GM23338 (cell line): Measurements from ENCODE around the gene LY86. TPM values are rescaled to one million over a fixed set of nuclear protein-coding genes. Genes with fewer than 3 reads are reported as not detected.

Experiments
- ATAC-seq: fragments of 200-7000 bp; cut with Tn5 transposase; 3 replicates; pipeline ENCODE4 v1.9.1; 2020
- DNase-seq: peaks from one replicate; pipeline ENCODE4 v3.0.0-alpha.2; 2015; ENCODE audit warnings: low spot score
- H2AFZ ChIP-seq: fragments of 200-600 bp; sonication (generic); 2 replicates; pipeline ENCODE4 v1.8.0; 2016; ENCODE audit warnings: antibody characterized with exemption, mild to moderate bottlenecking, moderate library complexity
- H3F3A ChIP-seq: fragments of 200-600 bp; sonication (generic); replicated peaks from 2 replicates; pipeline ENCODE4 v1.8.0; 2017; ENCODE audit warnings: antibody characterized with exemption, mixed run types, low read depth
- H3K27ac ChIP-seq: fragments of 200-600 bp; sonication (generic); 2 replicates; pipeline ENCODE4 v1.6.1; 2016; ENCODE audit warnings: low read depth
- H3K27me3 ChIP-seq: fragments of 200-600 bp; sonication (generic); 2 replicates; pipeline ENCODE4 v1.8.0; 2016; ENCODE audit warnings: mild to moderate bottlenecking, mixed run types, moderate library complexity; ENCODE audit not compliant: insufficient read depth
- H3K36me3 ChIP-seq: fragments of 200-600 bp; sonication (generic); 2 replicates; pipeline ENCODE4 v1.8.0; 2016; ENCODE audit warnings: mild to moderate bottlenecking; ENCODE audit not compliant: insufficient read depth
- H3K4me1 ChIP-seq: fragments of 200-600 bp; sonication (generic); 2 replicates; pipeline ENCODE4 v1.8.0; 2016; ENCODE audit warnings: mild to moderate bottlenecking, moderate library complexity; ENCODE audit not compliant: insufficient read depth
- H3K4me2 ChIP-seq: fragments of 200-600 bp; sonication (generic); 2 replicates; pipeline ENCODE4 v1.7.1; 2017; ENCODE audit warnings: mixed run types
- H3K4me3 ChIP-seq: fragments of 200-600 bp; sonication (generic); 2 replicates; pipeline ENCODE4 v1.6.1; 2016; ENCODE audit warnings: mixed run types
- H3K79me2 ChIP-seq: fragments of 200-600 bp; sonication (generic); replicated peaks from 2 replicates; pipeline ENCODE4 v1.8.0; 2017; ENCODE audit warnings: mild to moderate bottlenecking; ENCODE audit not compliant: insufficient read depth
- H3K9me2 ChIP-seq: fragments of 200-600 bp; sonication (generic); 2 replicates; pipeline ENCODE4 v1.8.0; 2017; ENCODE audit not compliant: insufficient read depth
- H4K20me1 ChIP-seq: fragments of 200-600 bp; sonication (generic); replicated peaks from 2 replicates; pipeline ENCODE4 v1.8.0; 2017; ENCODE audit warnings: mild to moderate bottlenecking; ENCODE audit not compliant: insufficient read depth
- H3K27ac Mint-ChIP-seq: 2 replicates; pipeline ENCODE4 v1.8.0; 2020; ENCODE audit warnings: inconsistent platforms, mild to moderate bottlenecking, moderate library complexity, mixed read lengths
- H3K27me3 Mint-ChIP-seq: 3 replicates; pipeline ENCODE4 v1.8.0; 2022; ENCODE audit warnings: low read depth, mild to moderate bottlenecking, moderate library complexity, mixed read lengths, inconsistent platforms; ENCODE audit not compliant: insufficient read depth, poor library complexity
- H3K36me3 Mint-ChIP-seq: 3 replicates; pipeline ENCODE4 v1.8.0; 2021; ENCODE audit warnings: low read depth, mild to moderate bottlenecking, inconsistent platforms, moderate library complexity, mixed read lengths
- H3K4me1 Mint-ChIP-seq: 3 replicates; pipeline ENCODE4 v1.8.0; 2020; ENCODE audit warnings: mild to moderate bottlenecking, inconsistent platforms, mixed read lengths
- H3K4me3 Mint-ChIP-seq: 3 replicates; pipeline ENCODE4 v1.8.0; 2021; ENCODE audit warnings: moderate library complexity, mild to moderate bottlenecking, inconsistent platforms, mixed read lengths
- H3K9me3 Mint-ChIP-seq: 3 replicates; pipeline ENCODE4 v1.8.0; 2020; ENCODE audit warnings: moderate library complexity, mild to moderate bottlenecking, inconsistent platforms, mixed read lengths
- POLR2AphosphoS5 ChIP-seq: IDR thresholded peaks from 2 replicates; pipeline ENCODE4 v1.6.1; 2016; ENCODE audit warnings: antibody characterized with exemption, low read depth
- ZNF114 ChIP-seq: fragments of 250-450 bp; sonication (Bioruptor Pico); IDR thresholded peaks from 2 replicates; pipeline ENCODE4 v1.5.0; 2020; ENCODE audit warnings: mild to moderate bottlenecking, moderate library complexity
- ZNF462 ChIP-seq: fragments of 250-450 bp; sonication (Bioruptor Pico); IDR thresholded peaks from 2 replicates; pipeline ENCODE4 v1.5.0; 2020; ENCODE audit warnings: mild to moderate bottlenecking, moderate library complexity
- polyA plus RNA-seq: library from polyadenylated mRNA; unstranded; fragments of >200 nt; fragmentation: Nextera tagmentation; extraction: Ambion mirVana; gene quantifications from 2 replicates; pipeline ENCODE4 v1.2.1, GENCODE V29; 2016
- total RNA-seq: library from RNA; depleted of rRNA; stranded (reverse); fragments of >200 nt; shearing (Covaris generic); gene quantifications from 2 replicates; pipeline ENCODE4 v1.2.3, GENCODE V29; 2014

The LY86 gene
- total and polyA plus RNA-seq, 2 experiments from 2014 or later: 0.29 TPM; not detected in 1

GRCh38 chr6:6700407-6701270 is 112.1 kb downstream of the LY86 start (continued):
- TF ChIP-seq ZNF462 (CRISPR knock-in tag) (no peak), POLR2AphosphoS5 (no peak), ZNF114 (CRISPR knock-in tag) (no peak)

GRCh38 chr6:6701864-6702263 is 113.3 kb downstream of the LY86 start:
- Histone ChIP-seq H3K4me3 (no peak overlapping the region), H3K36me3 (no peaks in the 10 kb centered on the region), H3F3A (no peaks in the 10 kb centered on the region), H2AFZ (no peak overlapping the region), H3K27me3 (no peaks in the 10 kb centered on the region), H3K79me2 (no peaks in the 10 kb centered on the region), H3K27ac (no peak overlapping the region), H4K20me1 (no peaks in the 10 kb centered on the region), H3K9me2 (no peaks in the 10 kb centered on the region), H3K4me2 (no peak overlapping the region), H3K4me1 (peaks cover 4% of the 10 kb centered on the region; the same call in 1 of the 2 replicates)
- H3K4me3 Mint-ChIP-seq: no peak overlapping the region
- DNase-seq (no peak), ATAC-seq (no peak)
- no peaks in the 10 kb centered on the region for H3K9me3 Mint-ChIP-seq
- H3K36me3 Mint-ChIP-seq: no peaks in the 10 kb centered on the region
- no peak overlapping the region for H3K27ac Mint-ChIP-seq
- H3K4me1 Mint-ChIP-seq: peaks cover 10% of the 10 kb centered on the region
- peaks cover 1% of the 10 kb centered on the region for H3K27me3 Mint-ChIP-seq
- TF ChIP-seq ZNF462 (CRISPR knock-in tag): no peak
